GM23338 (cell line): ENCODE measurements around the gene SEC14L1. TPM values are rescaled to one million over a fixed set of nuclear protein-coding genes. Genes with fewer than 3 reads are reported as not detected.
A peak's percentile ranks its signal among the peaks of the same experiment; 100 is the strongest.

Experiments used
- ATAC-seq: fragments of 200-7000 bp; cut with Tn5 transposase; 3 replicates; pipeline ENCODE4 v1.9.1; 2020
- DNase-seq: peaks from one replicate; pipeline ENCODE4 v3.0.0-alpha.2; 2015; ENCODE audit warnings: low spot score
- H2AFZ ChIP-seq: fragments of 200-600 bp; sonication (generic); 2 replicates; pipeline ENCODE4 v1.8.0; 2016; ENCODE audit warnings: antibody characterized with exemption, mild to moderate bottlenecking, moderate library complexity
- H3F3A ChIP-seq: fragments of 200-600 bp; sonication (generic); replicated peaks from 2 replicates; pipeline ENCODE4 v1.8.0; 2017; ENCODE audit warnings: antibody characterized with exemption, mixed run types, low read depth
- H3K27ac ChIP-seq: fragments of 200-600 bp; sonication (generic); 2 replicates; pipeline ENCODE4 v1.6.1; 2016; ENCODE audit warnings: low read depth
- H3K27me3 ChIP-seq: fragments of 200-600 bp; sonication (generic); 2 replicates; pipeline ENCODE4 v1.8.0; 2016; ENCODE audit warnings: mild to moderate bottlenecking, mixed run types, moderate library complexity; ENCODE audit not compliant: insufficient read depth
- H3K36me3 ChIP-seq: fragments of 200-600 bp; sonication (generic); 2 replicates; pipeline ENCODE4 v1.8.0; 2016; ENCODE audit warnings: mild to moderate bottlenecking; ENCODE audit not compliant: insufficient read depth
- H3K4me1 ChIP-seq: fragments of 200-600 bp; sonication (generic); 2 replicates; pipeline ENCODE4 v1.8.0; 2016; ENCODE audit warnings: mild to moderate bottlenecking, moderate library complexity; ENCODE audit not compliant: insufficient read depth
- H3K4me2 ChIP-seq: fragments of 200-600 bp; sonication (generic); 2 replicates; pipeline ENCODE4 v1.7.1; 2017; ENCODE audit warnings: mixed run types
- H3K4me3 ChIP-seq: fragments of 200-600 bp; sonication (generic); 2 replicates; pipeline ENCODE4 v1.6.1; 2016; ENCODE audit warnings: mixed run types
- H3K79me2 ChIP-seq: fragments of 200-600 bp; sonication (generic); replicated peaks from 2 replicates; pipeline ENCODE4 v1.8.0; 2017; ENCODE audit warnings: mild to moderate bottlenecking; ENCODE audit not compliant: insufficient read depth
- H3K9me2 ChIP-seq: fragments of 200-600 bp; sonication (generic); 2 replicates; pipeline ENCODE4 v1.8.0; 2017; ENCODE audit not compliant: insufficient read depth
- H4K20me1 ChIP-seq: fragments of 200-600 bp; sonication (generic); replicated peaks from 2 replicates; pipeline ENCODE4 v1.8.0; 2017; ENCODE audit warnings: mild to moderate bottlenecking; ENCODE audit not compliant: insufficient read depth
- H3K27ac Mint-ChIP-seq: 2 replicates; pipeline ENCODE4 v1.8.0; 2020; ENCODE audit warnings: inconsistent platforms, mild to moderate bottlenecking, moderate library complexity, mixed read lengths
- H3K27me3 Mint-ChIP-seq: 3 replicates; pipeline ENCODE4 v1.8.0; 2022; ENCODE audit warnings: low read depth, mild to moderate bottlenecking, moderate library complexity, mixed read lengths, inconsistent platforms; ENCODE audit not compliant: insufficient read depth, poor library complexity
- H3K36me3 Mint-ChIP-seq: 3 replicates; pipeline ENCODE4 v1.8.0; 2021; ENCODE audit warnings: low read depth, mild to moderate bottlenecking, inconsistent platforms, moderate library complexity, mixed read lengths
- H3K4me1 Mint-ChIP-seq: 3 replicates; pipeline ENCODE4 v1.8.0; 2020; ENCODE audit warnings: mild to moderate bottlenecking, inconsistent platforms, mixed read lengths
- H3K4me3 Mint-ChIP-seq: 3 replicates; pipeline ENCODE4 v1.8.0; 2021; ENCODE audit warnings: moderate library complexity, mild to moderate bottlenecking, inconsistent platforms, mixed read lengths
- H3K9me3 Mint-ChIP-seq: 3 replicates; pipeline ENCODE4 v1.8.0; 2020; ENCODE audit warnings: moderate library complexity, mild to moderate bottlenecking, inconsistent platforms, mixed read lengths
- CREB1 ChIP-seq: fragments of 250-450 bp; sonication (Bioruptor Pico); IDR thresholded peaks from 2 replicates; pipeline ENCODE4 v1.5.0; 2020; ENCODE audit warnings: low read depth, mild to moderate bottlenecking, moderate library complexity
- EZH2 ChIP-seq: fragments of 200-600 bp; sonication (generic); IDR thresholded peaks from one replicate; pipeline ENCODE4 v1.8.0; 2017; ENCODE audit warnings: antibody characterized with exemption, mild to moderate bottlenecking, low read depth; ENCODE audit not compliant: unreplicated experiment
- JUNB ChIP-seq: IDR thresholded peaks from one replicate; pipeline ENCODE4 v1.6.1; 2016; ENCODE audit warnings: antibody characterized with exemption; ENCODE audit not compliant: unreplicated experiment
- NANOG ChIP-seq: IDR thresholded peaks from 2 replicates; pipeline ENCODE4 v1.6.1; 2016; ENCODE audit warnings: antibody characterized with exemption, borderline replicate concordance
- POLR2AphosphoS5 ChIP-seq: IDR thresholded peaks from 2 replicates; pipeline ENCODE4 v1.6.1; 2016; ENCODE audit warnings: antibody characterized with exemption, low read depth
- polyA plus RNA-seq: library from polyadenylated mRNA; unstranded; fragments of >200 nt; fragmentation: Nextera tagmentation; extraction: Ambion mirVana; gene quantifications from 2 replicates; pipeline ENCODE4 v1.2.1, GENCODE V29; 2016
- total RNA-seq: library from RNA; depleted of rRNA; stranded (reverse); fragments of >200 nt; shearing (Covaris generic); gene quantifications from 2 replicates; pipeline ENCODE4 v1.2.3, GENCODE V29; 2014
- TF ChIP-seq, protein P1 (sequence below): fragments of 250-450 bp; sonication (Bioruptor Pico); IDR thresholded peaks from 2 replicates; pipeline ENCODE4 v1.5.0; 2020; ENCODE audit warnings: mild to moderate bottlenecking, moderate library complexity

Gene SEC14L1
- total and polyA plus RNA-seq, 2 experiments from 2014 or later, result 26.8 to 54.8 TPM

DNA sequence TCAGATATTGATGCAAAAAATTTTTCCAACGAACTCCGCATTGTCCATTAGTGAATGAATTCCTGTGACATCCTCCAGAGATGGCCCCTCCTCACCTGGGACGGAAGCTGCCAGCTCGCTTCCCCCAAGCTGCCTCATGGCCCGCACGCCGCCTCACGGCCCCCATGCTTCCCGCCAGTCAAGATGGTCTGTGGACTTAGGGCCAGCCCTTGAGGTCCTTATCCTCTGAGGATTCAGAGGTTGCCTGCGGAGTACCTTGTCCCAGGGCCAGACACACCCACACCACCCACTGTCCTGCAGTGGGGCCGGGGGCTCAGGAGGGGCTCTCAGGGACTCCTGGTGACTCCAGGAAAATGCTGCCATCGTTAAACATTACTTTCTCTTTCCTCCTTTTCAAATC, 73.6 kb downstream of the SEC14L1 start:
- DNase-seq, result no peak
- Histone ChIP-seq H3K4me3 (no peak overlapping the region), H3K79me2 (no peaks in the 10 kb centered on the region), H3K4me2 (no peak overlapping the region), H2AFZ (no peak overlapping the region), H3F3A (no peaks in the 10 kb centered on the region), H3K9me2 (no peaks in the 10 kb centered on the region), H3K36me3 (0 out of 2 replicates have a peak, but pooled peaks cover 8% of the 10 kb centered on the region), H3K27me3 (no peaks in the 10 kb centered on the region), H3K4me1 (no peaks in the 10 kb centered on the region), H4K20me1 (no peaks in the 10 kb centered on the region), H3K27ac (no peak overlapping the region)
- peak; percentile 25 for ATAC-seq
- TF ChIP-seq, protein P1, sequence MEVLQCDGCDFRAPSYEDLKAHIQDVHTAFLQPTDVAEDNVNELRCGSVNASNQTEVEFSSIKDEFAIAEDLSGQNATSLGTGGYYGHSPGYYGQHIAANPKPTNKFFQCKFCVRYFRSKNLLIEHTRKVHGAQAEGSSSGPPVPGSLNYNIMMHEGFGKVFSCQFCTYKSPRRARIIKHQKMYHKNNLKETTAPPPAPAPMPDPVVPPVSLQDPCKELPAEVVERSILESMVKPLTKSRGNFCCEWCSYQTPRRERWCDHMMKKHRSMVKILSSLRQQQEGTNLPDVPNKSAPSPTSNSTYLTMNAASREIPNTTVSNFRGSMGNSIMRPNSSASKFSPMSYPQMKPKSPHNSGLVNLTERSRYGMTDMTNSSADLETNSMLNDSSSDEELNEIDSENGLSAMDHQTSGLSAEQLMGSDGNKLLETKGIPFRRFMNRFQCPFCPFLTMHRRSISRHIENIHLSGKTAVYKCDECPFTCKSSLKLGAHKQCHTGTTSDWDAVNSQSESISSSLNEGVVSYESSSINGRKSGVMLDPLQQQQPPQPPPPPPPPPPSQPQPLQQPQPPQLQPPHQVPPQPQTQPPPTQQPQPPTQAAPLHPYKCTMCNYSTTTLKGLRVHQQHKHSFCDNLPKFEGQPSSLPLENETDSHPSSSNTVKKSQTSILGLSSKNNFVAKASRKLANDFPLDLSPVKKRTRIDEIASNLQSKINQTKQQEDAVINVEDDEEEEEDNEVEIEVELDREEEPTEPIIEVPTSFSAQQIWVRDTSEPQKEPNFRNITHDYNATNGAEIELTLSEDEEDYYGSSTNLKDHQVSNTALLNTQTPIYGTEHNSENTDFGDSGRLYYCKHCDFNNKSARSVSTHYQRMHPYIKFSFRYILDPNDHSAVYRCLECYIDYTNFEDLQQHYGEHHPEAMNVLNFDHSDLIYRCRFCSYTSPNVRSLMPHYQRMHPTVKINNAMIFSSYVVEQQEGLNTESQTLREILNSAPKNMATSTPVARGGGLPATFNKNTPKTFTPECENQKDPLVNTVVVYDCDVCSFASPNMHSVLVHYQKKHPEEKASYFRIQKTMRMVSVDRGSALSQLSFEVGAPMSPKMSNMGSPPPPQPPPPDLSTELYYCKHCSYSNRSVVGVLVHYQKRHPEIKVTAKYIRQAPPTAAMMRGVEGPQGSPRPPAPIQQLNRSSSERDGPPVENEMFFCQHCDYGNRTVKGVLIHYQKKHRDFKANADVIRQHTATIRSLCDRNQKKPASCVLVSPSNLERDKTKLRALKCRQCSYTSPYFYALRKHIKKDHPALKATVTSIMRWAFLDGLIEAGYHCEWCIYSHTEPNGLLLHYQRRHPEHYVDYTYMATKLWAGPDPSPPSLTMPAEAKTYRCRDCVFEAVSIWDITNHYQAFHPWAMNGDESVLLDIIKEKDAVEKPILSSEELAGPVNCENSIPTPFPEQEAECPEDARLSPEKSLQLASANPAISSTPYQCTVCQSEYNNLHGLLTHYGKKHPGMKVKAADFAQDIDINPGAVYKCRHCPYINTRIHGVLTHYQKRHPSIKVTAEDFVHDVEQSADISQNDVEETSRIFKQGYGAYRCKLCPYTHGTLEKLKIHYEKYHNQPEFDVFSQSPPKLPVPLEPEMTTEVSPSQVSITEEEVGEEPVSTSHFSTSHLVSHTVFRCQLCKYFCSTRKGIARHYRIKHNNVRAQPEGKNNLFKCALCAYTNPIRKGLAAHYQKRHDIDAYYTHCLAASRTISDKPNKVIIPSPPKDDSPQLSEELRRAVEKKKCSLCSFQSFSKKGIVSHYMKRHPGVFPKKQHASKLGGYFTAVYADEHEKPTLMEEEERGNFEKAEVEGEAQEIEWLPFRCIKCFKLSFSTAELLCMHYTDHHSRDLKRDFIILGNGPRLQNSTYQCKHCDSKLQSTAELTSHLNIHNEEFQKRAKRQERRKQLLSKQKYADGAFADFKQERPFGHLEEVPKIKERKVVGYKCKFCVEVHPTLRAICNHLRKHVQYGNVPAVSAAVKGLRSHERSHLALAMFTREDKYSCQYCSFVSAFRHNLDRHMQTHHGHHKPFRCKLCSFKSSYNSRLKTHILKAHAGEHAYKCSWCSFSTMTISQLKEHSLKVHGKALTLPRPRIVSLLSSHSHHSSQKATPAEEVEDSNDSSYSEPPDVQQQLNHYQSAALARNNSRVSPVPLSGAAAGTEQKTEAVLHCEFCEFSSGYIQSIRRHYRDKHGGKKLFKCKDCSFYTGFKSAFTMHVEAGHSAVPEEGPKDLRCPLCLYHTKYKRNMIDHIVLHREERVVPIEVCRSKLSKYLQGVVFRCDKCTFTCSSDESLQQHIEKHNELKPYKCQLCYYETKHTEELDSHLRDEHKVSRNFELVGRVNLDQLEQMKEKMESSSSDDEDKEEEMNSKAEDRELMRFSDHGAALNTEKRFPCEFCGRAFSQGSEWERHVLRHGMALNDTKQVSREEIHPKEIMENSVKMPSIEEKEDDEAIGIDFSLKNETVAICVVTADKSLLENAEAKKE (CRISPR knock-in tag), result no peak
- TF ChIP-seq POLR2AphosphoS5 (no peak), EZH2 (no peak), JUNB (no peak), CREB1 (no peak), NANOG (no peak)
- H3K4me1 Mint-ChIP-seq, result peaks cover 4% of the 10 kb centered on the region; the same call in 2 of the 3 replicates
- no peak overlapping the region for H3K27ac Mint-ChIP-seq
- peaks cover 4% of the 10 kb centered on the region for H3K27me3 Mint-ChIP-seq
- peaks cover 40% of the 10 kb centered on the region for H3K36me3 Mint-ChIP-seq
- no peak overlapping the region for H3K4me3 Mint-ChIP-seq
- no peaks in the 10 kb centered on the region for H3K9me3 Mint-ChIP-seq

DNA sequence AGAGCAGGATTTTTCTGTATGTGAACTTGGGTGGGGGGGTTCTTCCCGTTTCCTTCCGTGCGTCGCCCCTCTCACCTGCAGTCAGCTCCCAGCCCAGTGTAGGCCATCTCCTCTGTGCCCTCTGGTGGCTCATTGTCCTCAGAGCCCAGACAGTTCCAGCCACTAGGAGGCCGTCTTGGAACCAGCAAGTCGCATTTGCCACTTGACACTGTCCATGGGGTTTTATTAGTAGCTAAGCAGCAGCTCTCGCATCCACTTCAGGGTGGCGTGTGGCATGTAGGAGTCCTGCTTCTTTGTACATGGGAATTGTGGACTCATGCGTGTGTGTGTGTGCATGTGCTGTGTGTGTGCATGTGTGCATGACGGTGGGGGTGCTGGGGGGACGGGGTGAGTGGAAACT, 74.0 kb downstream of the SEC14L1 start:
- ATAC-seq, result peak; percentile 96
- no peaks in the 10 kb centered on the region for H4K20me1 ChIP-seq
- no peak overlapping the region for H3K27ac Mint-ChIP-seq
- no peaks in the 10 kb centered on the region for H3K4me1 ChIP-seq
- DNase-seq, result peak; percentile 79
- H3K9me2 ChIP-seq, result no peaks in the 10 kb centered on the region
- H3F3A ChIP-seq, result no peaks in the 10 kb centered on the region
- peaks cover 37% of the 10 kb centered on the region for H3K36me3 Mint-ChIP-seq
- no peaks in the 10 kb centered on the region for H3K79me2 ChIP-seq
- H3K4me2 ChIP-seq, result no peak overlapping the region
- H3K4me1 Mint-ChIP-seq, result peaks cover 4% of the 10 kb centered on the region; the same call in 2 of the 3 replicates
- H3K36me3 ChIP-seq, result 0 out of 2 replicates have a peak, but pooled peaks cover 4% of the 10 kb centered on the region
- no peaks in the 10 kb centered on the region for H3K27me3 ChIP-seq
- no peak overlapping the region for H3K4me3 ChIP-seq
- peaks cover 4% of the 10 kb centered on the region for H3K27me3 Mint-ChIP-seq
- no peak overlapping the region for H2AFZ ChIP-seq
- no peaks in the 10 kb centered on the region for H3K9me3 Mint-ChIP-seq
- no peak overlapping the region for H3K27ac ChIP-seq
- no peak overlapping the region for H3K4me3 Mint-ChIP-seq
- TF ChIP-seq, protein P1 (CRISPR knock-in tag), result no peak
- TF ChIP-seq EZH2 (no peak), JUNB (no peak)
